Measurements from ENCODE around the gene ADRM1.

ADRM1 gene

DNA sequence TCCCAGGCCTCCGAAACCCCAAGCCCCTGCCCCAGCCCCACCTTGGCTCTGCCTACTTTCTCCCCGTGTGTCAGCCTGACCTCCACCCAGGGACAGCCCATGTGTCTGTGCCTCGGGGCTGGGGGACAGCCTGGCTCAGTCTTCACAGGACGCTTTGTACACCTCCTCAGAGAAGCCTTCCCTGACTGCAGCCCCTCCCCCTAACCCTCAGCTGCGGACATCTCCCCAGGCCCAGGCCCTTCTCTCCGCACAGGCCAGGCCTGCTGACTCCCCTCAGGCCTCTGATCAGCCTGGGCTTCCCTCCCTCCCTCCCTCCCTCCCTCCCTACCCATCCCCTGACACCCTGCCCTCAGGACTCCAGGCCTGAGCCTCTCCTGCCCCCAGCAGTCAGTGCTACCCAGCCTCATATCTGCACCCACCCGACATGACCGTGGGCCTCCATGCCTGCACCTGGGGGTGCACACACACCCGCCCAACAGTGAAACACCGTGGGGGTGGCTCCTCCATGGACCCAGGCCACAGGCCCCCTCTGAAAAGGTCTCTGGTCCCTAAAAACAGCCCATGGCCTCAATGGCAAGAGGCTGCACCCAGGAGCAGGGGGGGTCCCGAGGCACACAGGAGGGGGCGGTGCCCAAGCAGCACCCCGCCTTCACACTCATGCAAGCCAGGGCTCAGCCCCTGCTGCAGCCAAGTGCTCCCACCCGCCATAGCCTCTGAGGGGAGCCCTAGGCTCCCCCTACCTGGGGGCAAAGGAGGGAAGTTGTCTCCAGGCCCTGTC lies 51.4 kb downstream of the ADRM1 start:
- no peak for DNase-seq (ENCODE audit: low spot score)
- TF ChIP-seq, protein P1, sequence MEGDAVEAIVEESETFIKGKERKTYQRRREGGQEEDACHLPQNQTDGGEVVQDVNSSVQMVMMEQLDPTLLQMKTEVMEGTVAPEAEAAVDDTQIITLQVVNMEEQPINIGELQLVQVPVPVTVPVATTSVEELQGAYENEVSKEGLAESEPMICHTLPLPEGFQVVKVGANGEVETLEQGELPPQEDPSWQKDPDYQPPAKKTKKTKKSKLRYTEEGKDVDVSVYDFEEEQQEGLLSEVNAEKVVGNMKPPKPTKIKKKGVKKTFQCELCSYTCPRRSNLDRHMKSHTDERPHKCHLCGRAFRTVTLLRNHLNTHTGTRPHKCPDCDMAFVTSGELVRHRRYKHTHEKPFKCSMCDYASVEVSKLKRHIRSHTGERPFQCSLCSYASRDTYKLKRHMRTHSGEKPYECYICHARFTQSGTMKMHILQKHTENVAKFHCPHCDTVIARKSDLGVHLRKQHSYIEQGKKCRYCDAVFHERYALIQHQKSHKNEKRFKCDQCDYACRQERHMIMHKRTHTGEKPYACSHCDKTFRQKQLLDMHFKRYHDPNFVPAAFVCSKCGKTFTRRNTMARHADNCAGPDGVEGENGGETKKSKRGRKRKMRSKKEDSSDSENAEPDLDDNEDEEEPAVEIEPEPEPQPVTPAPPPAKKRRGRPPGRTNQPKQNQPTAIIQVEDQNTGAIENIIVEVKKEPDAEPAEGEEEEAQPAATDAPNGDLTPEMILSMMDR (IDR thresholded peaks at IDR 0.05; ENCODE audit: borderline replicate concordance, control extremely low read depth, extremely low read depth, insufficient read depth, missing control alignments) = no peak
- in situ Hi-C loops (cut with MboI; ENCODE audit: low sequenced_read_pairs, unreplicated experiment) = no loop called here

DNA sequence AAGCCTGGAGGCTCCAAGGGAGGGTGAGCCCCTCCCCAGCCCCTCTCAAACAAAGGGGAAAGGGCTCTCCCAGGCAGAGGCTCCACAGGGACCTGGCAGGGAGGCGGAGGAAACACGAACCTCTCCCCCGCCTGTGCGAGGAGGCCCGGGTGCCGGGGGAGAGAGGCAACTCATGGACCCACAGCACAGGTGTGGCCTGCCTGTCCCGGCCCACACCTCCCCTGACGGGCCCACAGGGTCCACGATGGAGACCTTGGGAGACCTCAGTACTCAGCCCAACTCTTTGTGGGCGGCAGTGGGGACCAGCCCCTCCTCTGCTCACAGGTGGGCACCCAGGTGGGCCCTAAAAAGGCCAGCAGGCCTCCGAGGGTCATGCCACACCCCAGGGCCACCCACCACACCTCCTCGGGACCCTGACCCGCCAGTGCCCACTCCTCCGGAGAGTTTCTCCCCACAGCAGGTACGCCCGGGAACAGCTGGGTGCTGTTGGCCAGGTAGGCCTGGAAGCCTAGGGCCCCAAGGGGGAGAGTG lies 52.1 kb downstream of the ADRM1 start:
- in situ Hi-C loops (cut with MboI; ENCODE audit: low sequenced_read_pairs, unreplicated experiment) = no loop called here
- TF ChIP-seq, protein P1 (IDR thresholded peaks at IDR 0.05; ENCODE audit: borderline replicate concordance, control extremely low read depth, extremely low read depth, insufficient read depth, missing control alignments) = no peak
- DNase-seq (ENCODE audit: low spot score) = no peak

DNA sequence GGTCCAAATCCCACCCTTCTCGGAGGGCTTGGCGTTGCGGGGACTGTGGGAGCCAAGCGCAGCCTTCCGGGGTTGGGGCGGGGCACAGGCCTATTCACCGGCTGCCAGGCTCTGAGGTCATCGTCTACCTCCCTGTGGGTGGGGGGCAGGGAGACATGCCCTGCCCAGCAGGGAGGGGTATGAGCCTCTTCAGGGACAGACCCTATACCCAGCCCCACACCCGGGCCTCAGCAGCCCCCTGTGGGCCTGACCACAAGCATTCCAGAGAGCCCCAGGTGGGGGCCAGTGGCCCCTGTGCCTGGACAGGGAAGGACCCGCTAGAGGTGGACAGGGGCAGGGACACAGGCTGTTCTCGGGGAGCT lies 52.7 kb downstream of the ADRM1 start:
- DNase-seq (ENCODE audit: low spot score) = no peak
- TF ChIP-seq, protein P1 (IDR thresholded peaks at IDR 0.05; ENCODE audit: borderline replicate concordance, control extremely low read depth, extremely low read depth, insufficient read depth, missing control alignments) = no peak
- in situ Hi-C loops (cut with MboI; ENCODE audit: low sequenced_read_pairs, unreplicated experiment) = no loop called here

DNA sequence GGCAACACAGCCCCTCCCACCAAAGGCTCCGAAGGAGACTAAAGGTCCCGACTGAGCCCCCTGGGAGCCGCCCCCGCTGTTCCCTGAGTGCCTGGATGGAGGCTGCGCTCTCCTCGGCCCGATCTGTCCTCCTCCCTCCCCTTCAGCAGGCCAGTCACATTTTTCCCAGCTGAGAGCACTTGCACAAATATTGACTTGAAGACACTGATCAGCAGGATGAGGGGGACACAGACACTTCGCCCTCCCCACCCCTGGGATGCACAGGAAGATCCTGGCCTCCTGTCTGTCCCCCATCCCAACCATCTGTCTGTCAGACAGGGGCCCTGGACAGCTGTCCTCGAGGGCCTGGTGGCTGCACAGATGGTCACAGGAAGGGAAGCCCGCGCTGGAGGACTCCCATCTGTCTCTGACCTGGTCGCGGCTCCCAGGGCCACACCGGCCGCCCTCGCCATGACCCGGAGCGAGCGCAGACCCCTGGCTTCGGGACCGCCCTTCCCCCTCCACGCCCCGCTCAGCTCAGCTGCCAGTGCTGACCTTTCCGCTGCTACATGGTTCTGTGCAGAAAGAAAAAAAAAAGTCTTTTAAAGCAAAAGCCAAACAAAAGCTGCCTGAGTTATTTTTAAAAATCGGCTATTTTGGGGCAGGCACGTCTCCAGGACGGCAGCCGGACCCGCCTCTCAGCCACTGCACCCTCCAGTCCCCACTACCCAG lies 53.2 kb downstream of the ADRM1 start:
- in situ Hi-C loops (cut with MboI; ENCODE audit: low sequenced_read_pairs, unreplicated experiment) = no loop called here
- DNase-seq (ENCODE audit: low spot score) = no peak
- TF ChIP-seq, protein P1 (IDR thresholded peaks at IDR 0.05; ENCODE audit: borderline replicate concordance, control extremely low read depth, extremely low read depth, insufficient read depth, missing control alignments) = no peak

DNA sequence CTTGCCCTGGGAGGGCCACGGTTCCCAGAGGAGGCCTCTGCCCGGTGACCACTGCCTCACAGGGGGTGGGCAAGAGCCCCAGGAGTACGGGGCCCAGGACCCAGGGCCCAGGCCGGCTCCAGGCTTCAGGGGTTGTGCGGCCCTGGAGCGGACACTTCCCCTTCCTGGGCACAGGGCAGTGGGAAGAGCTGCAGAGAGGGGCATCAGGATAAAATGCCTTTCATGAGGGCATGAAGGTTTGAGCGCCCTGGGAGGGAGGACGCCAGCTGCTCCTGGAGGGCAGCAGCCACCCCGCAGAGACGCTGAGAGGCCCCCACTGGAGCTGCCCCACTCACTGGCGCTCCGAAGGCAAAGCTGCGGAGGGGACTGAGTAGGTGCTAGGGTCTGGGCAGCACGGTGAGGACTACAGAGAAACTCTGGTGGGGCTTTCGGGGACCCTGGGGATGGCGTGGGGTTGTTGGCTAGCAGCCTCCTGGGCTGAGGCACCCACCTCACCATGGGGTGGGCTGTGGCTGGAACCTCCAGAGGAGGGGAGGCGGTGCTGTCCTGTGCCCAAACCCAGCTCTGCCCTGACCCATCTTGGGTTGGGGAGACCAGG lies 53.9 kb downstream of the ADRM1 start:
- TF ChIP-seq, protein P1 (IDR thresholded peaks at IDR 0.05; ENCODE audit: borderline replicate concordance, control extremely low read depth, extremely low read depth, insufficient read depth, missing control alignments) = no peak
- DNase-seq (ENCODE audit: low spot score) = no peak
- in situ Hi-C loops (cut with MboI; ENCODE audit: low sequenced_read_pairs, unreplicated experiment) = no loop called here

DNA sequence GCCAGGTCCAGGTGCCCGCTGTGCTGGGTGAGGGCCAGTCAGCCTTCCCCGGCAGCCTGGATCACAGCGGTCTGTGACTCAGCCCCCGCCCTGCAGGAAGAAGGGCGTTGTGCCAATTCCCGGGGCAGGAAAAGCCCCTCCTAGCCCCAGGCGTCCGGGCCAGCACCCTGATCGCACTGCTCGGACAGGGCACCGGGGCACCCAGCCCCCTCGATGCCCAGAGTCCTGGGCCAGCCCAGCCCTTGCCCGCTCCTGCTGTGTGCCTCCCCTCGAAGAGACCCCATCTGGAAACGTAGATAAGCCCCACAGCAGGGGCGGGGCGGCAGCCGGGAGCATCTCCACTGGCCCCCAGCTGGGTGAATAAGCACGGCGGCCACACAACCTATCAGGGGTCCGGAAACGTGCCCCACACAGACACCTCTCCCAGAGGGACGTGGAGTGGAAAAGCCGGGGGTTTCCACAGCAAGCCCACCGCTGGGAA lies 54.4 kb downstream of the ADRM1 start:
- in situ Hi-C loops (cut with MboI; ENCODE audit: low sequenced_read_pairs, unreplicated experiment) = no loop called here
- TF ChIP-seq, protein P1 (IDR thresholded peaks at IDR 0.05; ENCODE audit: borderline replicate concordance, control extremely low read depth, extremely low read depth, insufficient read depth, missing control alignments) = no peak
- no peak for DNase-seq (ENCODE audit: low spot score)
